ENCODE data around the gene WNT3A. TPM values are rescaled to one million over a fixed set of nuclear protein-coding genes. Genes with fewer than 3 reads are reported as not detected.

Gene WNT3A, protein sequence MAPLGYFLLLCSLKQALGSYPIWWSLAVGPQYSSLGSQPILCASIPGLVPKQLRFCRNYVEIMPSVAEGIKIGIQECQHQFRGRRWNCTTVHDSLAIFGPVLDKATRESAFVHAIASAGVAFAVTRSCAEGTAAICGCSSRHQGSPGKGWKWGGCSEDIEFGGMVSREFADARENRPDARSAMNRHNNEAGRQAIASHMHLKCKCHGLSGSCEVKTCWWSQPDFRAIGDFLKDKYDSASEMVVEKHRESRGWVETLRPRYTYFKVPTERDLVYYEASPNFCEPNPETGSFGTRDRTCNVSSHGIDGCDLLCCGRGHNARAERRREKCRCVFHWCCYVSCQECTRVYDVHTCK
- total RNA-seq, result not detected in 2 replicates

DNA sequence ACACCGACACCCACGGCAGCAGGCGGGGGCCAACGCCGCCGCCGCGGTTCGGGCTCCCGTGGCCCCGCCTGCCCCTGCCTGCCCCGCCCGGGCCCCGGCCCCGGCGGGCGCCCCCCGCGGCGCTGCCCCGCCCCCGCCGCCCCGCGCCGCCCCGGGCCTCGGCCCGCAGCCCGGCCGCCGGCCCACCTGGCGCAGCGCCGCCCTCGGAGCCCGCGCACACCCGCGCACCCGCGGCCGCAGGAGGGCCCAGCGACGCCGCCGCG, at the start of gene WNT3A:
WNT3A (plus strand) TSS at position 213 of the 263 bp plus-strand sequence. CDS start 131 bp downstream, outside the sequence.

DNA sequence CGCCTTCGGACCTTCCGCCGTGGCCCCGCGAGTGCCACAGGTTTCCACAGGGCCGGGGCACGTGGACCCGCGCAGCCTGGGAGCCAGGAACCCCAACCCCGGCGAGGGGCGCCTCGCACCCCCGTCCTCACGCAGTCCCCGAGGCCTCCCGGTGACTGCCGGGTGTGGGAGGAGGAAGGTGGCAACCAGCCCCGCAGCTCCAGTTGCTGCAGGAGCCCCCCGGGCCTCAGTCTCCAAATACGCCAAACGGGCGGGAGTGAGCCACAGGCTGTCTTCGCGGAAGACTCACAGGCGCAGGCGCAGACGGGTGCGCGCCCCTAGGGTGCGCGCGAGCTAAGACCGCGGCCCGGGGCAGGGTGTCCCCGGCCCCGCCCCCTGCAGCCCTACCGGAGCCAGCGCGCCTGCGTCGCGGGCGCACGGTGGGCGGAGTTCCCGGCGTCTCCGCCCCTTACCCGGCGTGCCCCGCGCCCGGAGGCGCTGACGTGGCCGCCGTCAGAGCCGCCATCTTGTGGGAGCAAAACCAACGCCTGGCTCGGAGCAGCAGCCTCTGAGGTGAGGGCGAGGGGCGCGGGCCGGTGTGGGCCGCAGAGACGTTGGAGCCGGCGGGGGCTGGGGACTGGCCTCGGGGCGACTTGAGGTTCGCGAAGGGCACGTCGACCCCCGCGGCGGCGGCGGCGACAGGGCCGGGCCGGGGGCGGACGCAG, 75.6 kb downstream of the WNT3A start, which contains the start of gene ARF1:
ARF1 (plus strand) TSS at position 495 of the 704 bp plus-strand sequence. CDS start 14,407 bp downstream, outside the sequence.

DNA sequence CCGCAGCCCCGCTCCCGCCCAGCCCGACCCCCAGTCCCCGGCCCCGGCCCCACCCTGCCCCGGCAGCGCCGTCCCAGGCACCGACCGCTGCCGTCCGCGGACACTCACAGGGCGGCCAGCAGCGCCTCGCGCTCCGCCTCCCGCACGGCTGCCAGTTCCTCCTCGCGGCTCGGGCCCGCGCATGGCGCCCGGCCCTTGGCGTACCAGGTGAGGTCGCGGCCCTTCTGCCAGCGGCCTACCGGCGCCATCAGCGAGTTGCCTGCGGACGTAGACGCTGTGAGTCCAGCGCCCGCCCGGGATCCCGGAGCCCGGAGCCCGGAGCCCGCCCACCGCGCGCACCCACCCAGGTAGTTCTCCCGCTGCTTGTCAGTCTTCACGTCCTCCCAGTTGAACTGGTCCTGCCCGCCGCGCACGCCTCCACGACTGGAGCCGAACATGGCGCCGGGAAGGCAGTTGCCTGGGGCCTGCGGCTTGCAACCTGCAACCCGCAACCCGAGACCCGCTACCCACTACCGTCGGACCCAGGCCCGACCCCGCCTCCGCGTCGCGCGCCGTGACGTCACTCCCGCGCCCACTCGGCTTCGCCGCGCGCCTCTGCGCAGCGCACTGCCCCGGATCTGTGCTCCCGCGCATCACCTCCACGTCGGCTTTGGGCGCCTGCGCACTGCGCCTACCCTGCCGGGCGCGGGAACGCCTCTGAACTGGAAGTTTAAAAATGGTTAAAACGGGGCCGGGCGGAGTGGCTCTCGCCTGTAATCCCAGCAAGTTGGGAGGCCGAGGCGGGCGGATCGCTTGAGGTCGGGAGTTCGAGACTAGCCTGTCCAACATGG, 96.2 kb downstream of the WNT3A start, which contains the start of gene C1orf35:
C1orf35 (minus strand) TSS at position 535 of the 830 bp plus-strand sequence; CDS start at position 437, 98 bp downstream.

DNA sequence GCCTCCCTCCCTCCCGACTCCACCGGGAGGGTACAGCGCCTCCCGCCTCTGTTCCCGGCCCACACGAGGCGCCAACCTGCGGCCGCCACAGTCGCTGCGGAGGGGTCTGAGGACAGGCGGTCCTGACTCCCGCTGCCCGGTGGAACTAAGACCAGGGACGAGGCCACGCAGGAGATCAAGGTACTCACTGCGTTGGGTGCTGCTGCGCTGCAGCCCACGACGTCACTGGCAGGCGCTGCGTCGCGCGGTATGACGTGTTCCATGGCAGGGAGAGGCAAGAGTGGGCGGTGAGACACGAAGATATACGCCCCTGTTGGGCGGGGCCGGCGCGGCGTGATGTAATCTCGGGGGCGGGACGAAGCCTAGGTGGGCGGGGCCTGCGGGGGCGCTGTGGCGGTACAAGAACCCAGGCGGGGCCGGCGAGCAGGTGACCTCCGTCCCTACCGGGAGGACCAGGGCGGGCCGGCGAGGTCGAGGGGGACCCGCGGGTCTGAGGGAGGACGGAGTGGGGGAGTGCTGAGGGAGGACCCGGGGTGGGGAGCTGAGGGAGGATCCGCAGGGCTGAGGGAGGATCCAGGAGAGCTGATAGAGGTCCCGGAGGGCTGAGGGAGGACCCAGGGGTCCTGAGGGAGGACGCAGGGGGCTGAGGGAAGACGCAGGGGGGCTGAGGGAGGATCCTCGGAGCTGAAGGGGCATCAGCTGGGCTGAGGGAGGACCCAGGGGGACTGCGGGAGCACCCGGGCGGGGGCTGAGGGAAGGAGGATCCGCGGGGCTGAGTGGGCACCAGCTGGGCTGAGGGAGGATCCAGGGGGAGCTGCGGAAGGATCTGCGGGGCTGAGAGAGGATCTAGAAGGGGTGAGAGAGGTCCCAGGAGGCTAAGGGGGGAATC, 102.5 kb downstream of the WNT3A start, which contains the start of gene MRPL55:
MRPL55 (minus strand) TSS at position 227 of the 889 bp plus-strand sequence. CDS start 1,039 bp downstream, outside the sequence.

Other genes with a start within 250 kb of the WNT3A start
- gene PRSS38, start 191.3 kb upstream of the WNT3A start, total RNA-seq, result not detected in 2 replicates
- gene WNT9A, start 59.1 kb upstream of the WNT3A start, total RNA-seq, result 0.65 and 4.3 TPM in 2 replicates
- 486 and 543 TPM in 2 replicates for gene ARF1, start 75.7 kb downstream of the WNT3A start, total RNA-seq
- gene C1orf35, start 96.3 kb downstream of the WNT3A start, total RNA-seq, result 10.4 and 13.2 TPM in 2 replicates
- gene MRPL55, start 102.3 kb downstream of the WNT3A start, total RNA-seq, result 98.6 and 142 TPM in 2 replicates
- gene GUK1, start 133.3 kb downstream of the WNT3A start, total RNA-seq, result 291 and 331 TPM in 2 replicates
- 0.16 and 0.51 TPM in 2 replicates for gene GJC2, start 142.9 kb downstream of the WNT3A start, total RNA-seq
- gene IBA57, start 158.8 kb downstream of the WNT3A start, total RNA-seq, result 2.4 and 3.0 TPM in 2 replicates
- gene OBSCN, start 201.0 kb downstream of the WNT3A start, total RNA-seq, result 3.7 and 17.7 TPM in 2 replicates

Measured in mesangial cell (primary cell).